ENCODE results near the gene UBXN10. TPM values are rescaled to one million over a fixed set of nuclear protein-coding genes. Genes with fewer than 3 reads are reported as not detected.

UBXN10 gene
- total RNA-seq, 1 donor from 2014 or later: 0.87 TPM

GRCh38 chr1:20143318-20143717 is 42.6 kb upstream of the UBXN10 start:
- intact Hi-C loops (cut with DNase I): no loop called here
- H3K27me3 ChIP-seq: no peaks in the 10 kb centered on the region
- H3K9me3 ChIP-seq: no peaks in the 10 kb centered on the region
- no peaks in the 10 kb centered on the region for H3K36me3 ChIP-seq
- TF ChIP-seq CTCF (IDR thresholded peaks at IDR 0.05): no peak
- ATAC-seq (no peak), DNase-seq (peak; percentile 53)
- no peak overlapping the region for H3K4me3 ChIP-seq
- no peaks in the 10 kb centered on the region for H3K4me1 ChIP-seq
- no peak overlapping the region for H3K27ac ChIP-seq

- Histone ChIP-seq H3K4me1 (no peaks in the 10 kb centered on the region), H3K36me3 (no peaks in the 10 kb centered on the region), H3K27me3 (no peaks in the 10 kb centered on the region), H3K4me3 (no peak overlapping the region), H3K27ac (no peak overlapping the region), H3K9me3 (no peaks in the 10 kb centered on the region)
- intact Hi-C loops (cut with DNase I): no loop called here
- ATAC-seq: no peak
- peak; percentile 57 for DNase-seq
- TF ChIP-seq CTCF (IDR thresholded peaks at IDR 0.05): no peak
Observed at GRCh38 chr1:20143734-20144565, 41.9 kb upstream of the UBXN10 start.

GRCh38 chr1:20147846-20148570 is 37.9 kb upstream of the UBXN10 start:
- Histone ChIP-seq H3K27me3 (no peaks in the 10 kb centered on the region), H3K4me1 (peaks cover 13% of the 10 kb centered on the region), H3K36me3 (no peaks in the 10 kb centered on the region), H3K27ac (no peak overlapping the region), H3K9me3 (no peaks in the 10 kb centered on the region), H3K4me3 (no peak overlapping the region)
- TF ChIP-seq CTCF (IDR thresholded peaks at IDR 0.05): no peak
- ATAC-seq: no peak
- intact Hi-C loops (cut with DNase I): no loop called here
- peak; percentile 56 for DNase-seq

GRCh38 chr1:20148571-20149500 is 37.1 kb upstream of the UBXN10 start:
- peak; percentile 38 for DNase-seq
- no peak for ATAC-seq
- intact Hi-C loops (cut with DNase I): no loop called here

More at GRCh38 chr1:20148571-20149500, 37.1 kb upstream of the UBXN10 start:
- H3K36me3 ChIP-seq: no peaks in the 10 kb centered on the region
- H3K27me3 ChIP-seq: no peaks in the 10 kb centered on the region
- H3K9me3 ChIP-seq: no peaks in the 10 kb centered on the region
- peaks cover 14% of the 10 kb centered on the region for H3K4me1 ChIP-seq
- H3K4me3 ChIP-seq: no peak overlapping the region
- no peak overlapping the region for H3K27ac ChIP-seq
- no peak for TF ChIP-seq CTCF (IDR thresholded peaks at IDR 0.05)

Data from upper lobe of right lung (tissue), 1 donor.